NCI-H2227 treated with DMSO at 0.1 percent for 48 hours (cell line): Measurements from ENCODE around the gene SHC4.
A peak's percentile ranks its signal among the peaks of the same experiment; 100 is the strongest.
"Not testable (repeated sequence)": the region's sequence is repeated elsewhere in the genome, so short reads cannot be mapped to it uniquely, and the experiment has no call there.

Source experiments
- DNase-seq: peaks from one replicate; lab custom pipeline; 2025; lab: John Stamatoyannopoulos, UW

SHC4 gene

DNA sequence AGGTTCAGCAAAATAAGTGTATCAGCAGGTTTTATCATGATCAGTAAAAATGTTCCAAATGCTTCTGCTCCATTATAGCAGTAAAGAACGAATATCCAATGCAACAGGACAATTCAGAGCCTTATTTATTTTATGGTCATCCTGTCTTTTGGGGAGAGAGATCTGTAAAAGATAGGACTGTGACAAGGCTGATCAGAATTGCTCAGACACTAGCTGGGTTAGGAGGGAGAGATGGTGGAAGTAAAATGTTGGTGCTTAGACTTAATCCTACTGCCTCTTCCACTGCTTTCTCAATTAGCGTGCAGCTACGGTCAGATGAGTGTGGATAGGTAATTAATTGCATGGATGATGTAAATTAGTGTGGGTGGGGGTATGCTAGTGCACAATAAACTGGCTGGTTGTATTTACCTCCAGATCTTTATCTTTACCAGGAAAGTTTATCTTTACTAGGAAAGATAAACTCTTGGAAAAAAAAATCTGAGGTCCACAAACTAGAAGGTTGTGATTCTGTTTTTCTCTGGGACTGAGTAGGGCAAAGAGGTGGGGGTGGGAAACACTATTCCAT is 83.6 kb downstream of the SHC4 start:
- DNase-seq: no peak

DNA sequence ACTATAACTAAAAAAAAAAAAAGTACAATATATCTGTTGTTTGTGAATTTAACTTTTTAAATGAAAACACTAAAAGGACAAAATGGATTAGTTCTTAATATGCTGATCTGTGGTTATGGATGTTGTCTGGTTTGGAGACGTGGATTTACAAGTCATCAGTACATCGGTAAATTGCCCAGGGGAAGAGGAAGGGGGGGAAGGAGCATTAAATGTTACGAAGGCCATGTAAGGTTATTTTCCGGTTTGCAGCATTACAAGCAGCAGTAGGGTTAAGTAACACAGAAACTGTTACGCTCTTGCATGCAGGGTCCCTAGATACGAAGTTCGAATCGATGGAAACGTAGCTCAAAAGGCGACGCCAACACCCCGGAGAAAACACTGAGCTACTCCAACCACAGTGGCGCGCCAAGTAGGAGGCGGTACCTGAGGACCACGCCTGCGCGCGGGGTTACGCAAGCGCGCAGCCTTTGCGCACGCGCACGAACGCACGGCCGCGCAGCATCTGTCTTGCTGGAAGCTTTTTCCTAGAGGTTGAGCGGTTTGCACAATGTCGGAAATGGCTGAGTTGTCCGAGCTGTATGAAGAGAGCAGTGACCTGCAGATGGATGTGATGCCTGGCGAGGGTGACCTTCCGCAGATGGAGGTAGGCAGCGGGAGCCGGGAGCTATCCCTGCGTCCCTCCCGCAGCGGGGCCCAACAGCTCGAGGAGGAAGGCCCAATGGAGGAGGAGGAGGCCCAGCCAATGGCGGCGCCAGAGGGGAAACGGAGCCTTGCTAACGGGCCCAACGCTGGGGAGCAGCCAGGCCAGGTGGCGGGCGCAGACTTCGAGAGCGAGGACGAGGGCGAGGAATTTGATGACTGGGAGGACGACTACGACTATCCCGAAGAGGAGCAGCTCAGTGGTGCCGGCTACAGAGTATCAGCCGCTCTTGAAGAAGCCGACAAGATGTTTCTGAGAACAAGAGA is 85.8 kb downstream of the SHC4 start, which contains the start of gene EID1:
EID1 (plus strand) TSS at position 505 of the 966 bp plus-strand sequence; CDS start at position 548, 43 bp downstream.
- peak; percentile 90 for DNase-seq

DNA sequence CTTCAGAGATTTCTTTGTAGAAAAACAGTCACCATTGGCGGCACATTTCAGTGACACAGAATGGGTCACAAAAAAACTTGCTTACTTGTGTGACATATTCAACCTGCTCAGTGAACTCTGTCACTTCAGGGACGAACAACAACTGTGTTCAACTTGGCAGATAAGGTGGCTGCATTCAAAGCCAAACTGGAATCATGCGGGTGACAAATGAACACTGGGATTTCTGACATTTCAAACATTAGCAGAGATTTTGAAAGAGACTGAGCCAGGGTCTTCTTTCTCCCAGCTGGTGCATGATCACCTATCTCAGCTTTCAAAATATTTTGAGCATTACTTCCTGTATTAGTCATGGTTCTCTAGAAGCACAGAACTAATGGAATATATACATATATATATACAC is 87.7 kb downstream of the SHC4 start:
- no peak for DNase-seq

DNA sequence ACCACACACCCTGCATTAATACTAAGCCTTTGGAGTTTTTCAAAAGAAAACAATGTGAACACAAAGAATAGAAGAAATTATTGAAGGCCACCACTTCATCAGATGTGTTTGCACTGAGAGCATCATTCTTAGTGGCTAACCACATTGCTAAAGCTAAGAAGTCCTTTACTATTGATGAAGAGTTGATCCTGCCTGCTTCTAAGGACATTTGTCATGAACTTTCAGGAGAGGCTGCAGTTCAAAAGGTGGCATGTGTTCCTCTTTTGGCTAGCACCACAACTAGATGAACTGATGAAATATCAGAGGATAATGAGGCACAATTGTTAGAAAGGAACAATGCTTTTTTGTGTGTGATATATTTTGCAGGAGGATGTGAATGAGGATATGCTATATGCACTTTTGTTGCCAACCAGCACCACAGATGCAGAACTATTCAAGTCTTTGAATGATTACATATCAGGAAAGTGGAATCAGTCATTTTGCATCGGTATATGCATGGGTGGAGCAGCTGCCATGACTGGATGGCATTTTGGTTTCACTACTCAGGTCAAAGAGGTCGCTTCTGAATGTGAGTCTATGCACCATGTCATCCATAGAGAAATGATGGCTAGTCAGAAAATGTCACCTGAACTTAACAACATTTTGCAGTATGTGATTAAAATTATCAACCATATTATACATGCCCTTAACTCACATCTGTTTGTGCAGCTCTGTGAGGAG is 88.3 kb downstream of the SHC4 start:
- DNase-seq: no peak

DNA sequence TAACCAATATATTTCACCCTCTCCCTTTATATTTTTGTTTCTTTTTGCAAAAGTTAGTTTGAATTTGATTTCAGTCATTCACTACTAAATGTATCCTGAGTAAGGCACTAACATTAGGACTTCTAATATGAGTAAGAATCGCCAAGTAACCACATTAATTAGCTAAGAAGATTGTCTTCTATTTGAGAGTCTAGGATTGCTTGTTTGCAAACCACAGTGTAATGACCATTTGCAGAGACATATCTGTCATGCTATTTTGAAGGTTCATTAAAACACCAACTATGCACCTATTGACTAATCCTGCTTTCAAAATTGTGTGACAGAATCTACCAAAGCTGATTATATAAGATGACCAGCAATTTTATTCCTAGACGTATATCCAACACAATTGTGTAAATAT is 91.1 kb downstream of the SHC4 start:
- DNase-seq: no peak

DNA sequence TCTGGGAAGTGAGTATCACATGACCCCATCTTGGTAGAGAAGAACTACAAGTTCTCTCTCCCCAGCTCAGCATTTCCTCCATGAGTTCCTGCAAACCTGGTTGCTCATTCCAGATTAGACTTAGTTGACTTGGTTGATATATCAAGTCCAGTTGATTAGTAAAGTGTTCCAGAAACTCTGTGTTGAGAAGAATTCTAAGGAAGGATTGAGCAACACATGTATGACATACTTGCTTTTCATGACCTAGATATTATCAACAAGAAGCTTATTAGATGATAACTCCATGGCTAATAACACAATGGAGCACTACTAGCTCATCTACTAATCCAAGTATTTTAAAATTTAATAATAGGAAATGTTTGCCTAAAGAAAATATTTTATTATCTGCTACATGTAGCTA is 92.2 kb downstream of the SHC4 start:
- DNase-seq: no peak

DNA sequence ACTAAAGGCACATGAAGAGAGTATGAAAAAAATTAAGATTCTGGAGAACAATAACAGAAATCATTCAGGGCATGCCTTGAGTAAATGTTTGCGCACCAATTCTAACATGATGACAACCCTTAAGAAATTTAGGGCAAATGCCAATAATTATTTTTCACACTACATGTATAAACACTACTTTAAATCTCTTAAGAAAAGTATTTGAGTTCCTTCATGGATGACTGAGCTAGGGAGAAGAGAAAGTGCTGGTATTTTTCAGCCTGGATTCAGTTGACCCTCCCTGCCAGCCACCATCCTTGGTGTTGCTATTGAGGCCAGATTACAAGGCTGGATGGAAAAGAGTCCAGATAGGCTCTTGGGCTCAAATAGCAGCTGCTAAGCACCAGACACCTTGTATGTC is 93.8 kb downstream of the SHC4 start:
- no peak for DNase-seq

DNA sequence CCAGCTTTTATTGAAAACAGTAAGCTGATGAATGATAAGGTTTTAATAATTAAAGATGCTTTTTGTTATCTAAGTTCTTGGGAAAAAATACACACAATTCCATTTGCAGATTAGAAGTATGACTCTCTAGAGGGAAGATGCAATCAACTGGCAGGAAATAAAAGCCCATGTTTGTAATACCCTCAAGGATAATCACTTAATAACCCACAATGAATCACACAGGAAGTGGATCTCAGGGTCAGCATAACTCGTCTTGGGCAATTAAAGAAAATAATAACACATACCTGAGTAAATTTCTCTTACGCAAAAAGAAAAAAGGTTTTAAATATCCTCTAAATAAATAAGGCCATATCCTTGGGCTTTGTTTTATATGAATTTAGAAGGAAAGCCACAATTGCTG is 95.2 kb downstream of the SHC4 start:
- peak; percentile 0 for DNase-seq

DNA sequence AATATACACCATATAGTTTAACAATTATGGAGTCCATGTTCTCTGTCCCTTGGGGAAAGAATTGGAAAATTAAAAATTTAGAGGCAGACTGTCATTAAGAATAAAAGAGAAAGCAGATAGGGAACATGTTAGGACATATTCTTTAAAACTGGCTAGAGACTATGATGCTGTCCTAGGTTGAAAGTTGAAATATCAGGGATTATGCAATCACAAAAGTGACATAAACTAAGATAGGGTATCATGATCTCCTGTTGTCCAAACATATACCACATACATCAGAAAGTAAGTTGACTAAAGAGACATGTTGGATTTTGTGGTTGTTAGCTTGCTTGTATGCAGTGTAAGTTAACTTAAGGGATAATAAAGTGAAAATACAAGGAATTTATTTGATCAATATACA is 95.7 kb downstream of the SHC4 start:
- DNase-seq: no peak

DNA sequence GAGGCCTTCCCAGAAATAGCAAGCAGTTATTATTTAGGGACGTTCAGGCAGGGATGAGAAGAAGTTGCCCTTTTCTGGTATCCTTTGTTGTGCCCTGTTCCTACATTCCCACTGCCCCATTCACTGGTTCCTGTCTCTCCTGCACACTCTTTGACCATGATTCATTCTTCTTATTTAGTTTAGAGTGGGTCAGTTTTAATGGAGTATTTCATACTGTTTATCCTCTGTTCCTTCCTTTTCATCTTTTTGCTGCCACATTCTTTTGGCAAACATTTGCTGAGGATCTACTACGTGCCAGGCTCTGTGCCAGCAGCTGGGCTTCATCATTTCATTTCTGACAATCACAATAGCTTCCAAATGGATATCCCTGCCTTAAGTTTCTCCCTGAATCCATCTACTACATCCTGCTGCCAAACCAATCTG is 97.6 kb downstream of the SHC4 start:
- DNase-seq: no peak

DNA sequence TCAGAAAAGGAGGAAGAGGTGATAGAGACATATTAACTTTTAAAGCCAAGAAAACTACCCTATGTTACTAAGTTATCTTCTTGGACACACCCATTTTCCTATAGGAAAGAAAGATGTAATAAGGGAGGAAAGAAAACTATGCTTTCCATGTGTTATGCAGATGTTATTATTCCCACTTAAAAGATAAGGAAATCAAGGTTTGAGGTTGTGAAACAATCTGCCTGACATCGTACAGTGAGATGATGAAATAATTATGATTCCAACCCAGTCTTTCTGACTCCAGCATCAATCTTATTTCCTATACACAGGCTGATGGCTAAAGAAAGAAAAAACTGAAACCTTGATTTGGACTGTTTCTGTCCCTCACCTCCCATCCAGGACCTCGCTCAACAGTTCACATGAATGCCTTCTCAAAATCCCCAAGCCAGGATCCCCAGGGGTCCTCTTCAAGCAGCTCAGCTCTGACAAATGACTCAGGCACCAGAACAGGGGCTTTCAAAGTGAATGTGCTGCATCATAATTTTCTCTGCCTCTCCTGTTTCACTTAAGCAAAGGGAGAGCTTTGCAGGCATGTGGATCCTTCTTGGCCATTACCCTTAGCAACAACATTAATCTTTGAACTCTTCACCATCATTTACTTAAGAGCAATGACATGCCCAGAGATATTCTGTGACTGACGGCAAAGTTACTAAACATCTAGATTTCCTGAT is 98.2 kb downstream of the SHC4 start:
- DNase-seq: peak; percentile 75

DNA sequence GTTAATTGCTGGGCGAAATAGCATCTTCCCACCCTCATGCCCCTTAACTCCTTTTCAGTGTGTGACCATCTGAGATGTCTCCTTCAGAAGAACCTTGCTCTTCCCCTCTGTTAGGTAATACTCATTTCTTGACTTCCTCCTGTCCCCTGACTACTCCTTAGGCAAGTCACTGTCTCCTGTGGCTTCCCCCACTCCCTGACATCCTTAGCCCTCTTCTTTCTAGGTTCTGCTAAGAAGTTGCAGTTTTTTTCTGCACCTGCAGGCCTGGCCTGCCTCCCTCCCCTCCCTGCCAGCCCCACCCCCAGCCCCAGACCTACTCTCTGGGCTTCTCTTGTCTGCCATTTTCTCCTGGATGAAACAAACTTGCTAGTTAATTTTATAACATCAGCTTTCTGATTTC is 101.0 kb downstream of the SHC4 start:
- DNase-seq: no peak

DNA sequence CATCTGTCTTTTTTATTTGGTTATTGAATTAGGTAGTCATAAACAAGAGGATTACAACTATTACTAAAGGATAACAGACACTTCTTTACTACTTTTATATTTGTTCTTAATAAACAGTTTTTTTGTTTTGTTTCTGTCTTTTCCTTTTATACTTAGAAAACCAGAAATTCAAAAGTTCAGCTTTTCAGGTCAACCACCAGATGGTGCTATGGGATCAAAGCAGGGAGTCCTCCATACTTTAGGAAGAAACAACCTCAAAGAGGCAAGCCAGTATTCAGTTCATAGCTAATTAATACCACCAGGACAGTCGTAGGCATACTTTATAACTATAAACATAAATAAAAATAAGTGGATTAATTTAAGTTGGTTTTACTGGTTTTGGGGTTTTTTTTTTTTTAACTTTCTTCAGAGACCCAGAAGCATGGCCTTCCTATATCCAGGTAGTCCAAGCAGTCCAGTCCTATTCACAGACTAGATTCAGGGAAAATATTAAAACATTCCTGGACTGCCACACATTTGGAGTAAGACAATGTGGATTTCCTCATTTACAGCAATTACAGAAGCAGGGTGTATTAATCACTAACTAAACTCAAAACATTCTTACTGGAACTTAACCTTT is 101.8 kb downstream of the SHC4 start:
- DNase-seq: peak; percentile 34

DNA sequence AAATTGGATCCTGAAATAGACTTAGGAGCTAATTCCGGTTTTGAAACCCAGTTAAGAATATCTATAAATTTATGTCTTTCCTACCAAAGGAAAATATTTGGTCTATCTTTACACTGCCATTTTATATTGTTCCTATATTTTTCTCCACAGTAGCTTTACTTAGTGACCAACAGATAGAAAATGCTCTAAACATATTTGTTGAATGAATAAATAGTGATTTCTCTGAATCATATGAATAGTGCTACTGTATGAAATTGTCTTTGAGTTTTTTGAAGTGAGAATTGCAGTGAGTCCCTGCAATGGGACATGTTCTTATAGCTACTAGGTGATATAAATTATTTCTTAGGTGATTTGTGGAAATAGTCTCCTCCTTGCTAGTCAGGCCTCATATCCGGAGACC is 104.3 kb downstream of the SHC4 start:
- DNase-seq: no peak

DNA sequence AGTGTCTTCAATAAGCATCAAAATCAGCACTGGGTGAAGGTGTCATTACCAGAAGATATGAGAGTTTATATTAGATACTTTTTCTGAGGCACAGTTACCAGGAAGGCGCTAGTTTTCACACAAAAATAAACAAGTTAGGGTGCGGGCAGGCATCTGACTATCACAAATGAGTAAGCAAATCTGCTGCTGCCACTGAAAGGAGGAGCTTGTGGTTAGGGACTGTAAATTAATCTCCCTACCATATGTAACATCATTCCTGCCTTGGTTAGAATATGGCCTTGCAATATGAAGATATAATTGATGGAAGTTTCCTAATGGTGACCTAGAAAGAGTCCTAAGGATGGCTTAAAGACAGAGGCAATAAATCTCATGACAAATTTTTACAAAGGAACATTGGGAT is 105.3 kb downstream of the SHC4 start:
- no peak for DNase-seq

DNA sequence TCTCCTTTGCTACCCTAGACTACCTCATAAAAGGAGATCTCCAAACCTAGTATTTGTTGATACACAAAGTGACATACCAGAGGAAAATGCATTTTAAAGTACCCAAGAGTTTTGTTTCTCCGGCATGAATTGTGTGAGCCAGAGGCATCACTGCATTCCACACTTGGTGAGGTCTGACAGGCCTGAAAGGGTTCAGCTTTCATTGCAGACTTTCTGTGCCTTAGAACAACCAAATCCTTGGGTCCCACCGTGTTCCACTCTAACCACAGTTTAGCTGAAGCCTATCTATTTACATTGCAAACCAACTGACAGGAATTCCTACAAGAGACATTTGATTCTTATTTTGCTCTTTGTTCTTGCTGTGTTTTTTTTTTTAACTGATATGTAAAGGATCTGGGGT is 106.8 kb downstream of the SHC4 start:
- no peak for DNase-seq

DNA sequence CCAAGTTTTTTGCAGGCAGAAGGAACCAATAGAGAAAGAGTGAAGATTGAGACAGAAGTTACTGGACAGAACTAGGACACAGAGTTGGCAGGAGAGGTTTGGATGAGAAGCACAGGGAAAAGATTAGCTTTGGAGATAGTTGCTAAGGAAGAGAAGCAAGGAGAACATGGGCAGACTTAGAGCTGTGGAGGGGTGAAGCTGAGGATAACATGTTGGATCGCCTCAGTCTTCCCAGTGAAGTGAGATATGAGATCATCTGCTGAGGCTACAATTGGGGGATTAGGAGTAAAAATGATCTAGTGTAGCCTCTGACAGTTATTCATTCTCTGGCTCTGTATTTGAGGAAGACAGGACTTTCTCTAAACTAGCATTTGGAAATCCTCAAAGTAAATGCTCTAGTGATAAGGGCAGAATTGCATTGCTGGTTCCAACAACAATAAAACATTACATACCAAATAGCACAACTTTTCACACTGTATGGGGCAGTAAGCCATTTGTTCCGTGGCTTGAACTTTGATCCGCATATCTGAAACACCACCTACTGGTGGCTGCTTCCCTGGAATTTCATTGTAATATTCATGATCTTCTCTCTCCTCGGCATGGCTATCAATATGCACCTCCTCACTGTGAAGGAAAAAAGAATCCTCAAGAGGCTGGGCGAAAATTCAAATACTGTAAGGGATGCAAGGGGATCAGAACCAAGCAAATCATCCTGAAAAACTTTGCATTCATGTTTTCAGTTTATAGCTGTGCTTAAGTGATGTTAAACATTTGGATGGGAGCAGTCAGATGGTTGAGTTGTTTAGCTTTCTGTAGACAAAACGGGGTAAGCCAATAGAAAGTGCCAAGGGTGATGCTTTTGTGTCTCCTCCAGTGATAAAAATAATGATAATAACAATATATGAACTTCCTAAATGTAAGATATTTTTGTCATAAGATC is 107.9 kb downstream of the SHC4 start:
- no peak for DNase-seq

DNA sequence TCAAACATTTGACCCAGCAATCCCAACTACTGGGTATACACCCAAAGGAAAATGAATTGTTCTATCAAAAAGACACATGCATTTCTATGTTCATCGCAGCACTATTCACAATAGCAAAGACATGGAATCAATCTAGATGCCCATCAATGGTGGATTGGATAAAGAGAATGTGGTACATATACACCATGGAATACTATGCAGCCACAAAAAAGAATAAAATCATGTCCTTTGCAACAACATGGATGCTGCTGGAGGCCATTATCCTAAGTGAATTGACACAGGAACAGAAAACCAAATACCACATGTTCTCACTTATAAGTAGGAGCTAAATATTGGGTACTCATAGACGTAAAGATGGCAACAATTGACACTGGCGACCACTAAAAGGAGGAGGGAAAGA is 109.3 kb downstream of the SHC4 start:
- DNase-seq: not testable (repeated sequence)

DNA sequence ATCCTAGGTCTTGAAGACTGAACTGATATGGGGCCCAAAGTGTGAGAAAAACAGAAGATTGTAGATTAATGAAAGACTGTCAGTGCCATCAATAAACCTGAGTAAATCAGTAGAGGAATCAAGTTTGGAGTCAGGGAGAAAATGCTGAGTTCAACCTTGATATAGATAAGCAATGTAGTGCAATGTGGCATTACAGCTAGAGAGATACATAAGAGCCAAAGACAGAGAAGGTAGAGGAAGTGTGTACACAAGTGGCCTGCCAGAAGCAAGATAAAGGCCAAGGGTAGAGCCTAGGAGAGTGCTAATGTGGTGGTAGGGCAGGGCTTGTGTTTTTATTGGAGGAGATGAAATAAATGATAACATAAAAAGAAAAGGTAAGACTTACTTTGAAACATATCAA is 111.8 kb downstream of the SHC4 start:
- no peak for DNase-seq

DNA sequence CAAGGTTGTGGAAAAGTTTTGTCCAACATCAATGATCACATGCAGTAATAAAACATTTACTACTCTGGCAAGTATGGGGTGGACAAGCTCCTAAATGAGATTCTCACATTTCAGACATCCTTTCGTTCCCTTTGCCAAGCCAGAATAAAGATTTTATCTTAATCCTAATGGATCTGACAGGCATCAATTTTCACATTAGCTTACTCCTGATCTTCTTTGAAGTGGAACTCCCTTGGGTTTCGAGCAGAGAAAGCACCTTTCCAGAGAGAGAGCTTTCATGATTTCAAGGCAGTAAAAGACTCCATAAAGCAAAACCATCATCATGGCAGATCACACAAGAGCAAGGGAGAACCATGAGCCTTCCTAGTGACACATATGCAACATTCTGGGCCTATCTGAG is 113.1 kb downstream of the SHC4 start:
- DNase-seq: no peak

DNA sequence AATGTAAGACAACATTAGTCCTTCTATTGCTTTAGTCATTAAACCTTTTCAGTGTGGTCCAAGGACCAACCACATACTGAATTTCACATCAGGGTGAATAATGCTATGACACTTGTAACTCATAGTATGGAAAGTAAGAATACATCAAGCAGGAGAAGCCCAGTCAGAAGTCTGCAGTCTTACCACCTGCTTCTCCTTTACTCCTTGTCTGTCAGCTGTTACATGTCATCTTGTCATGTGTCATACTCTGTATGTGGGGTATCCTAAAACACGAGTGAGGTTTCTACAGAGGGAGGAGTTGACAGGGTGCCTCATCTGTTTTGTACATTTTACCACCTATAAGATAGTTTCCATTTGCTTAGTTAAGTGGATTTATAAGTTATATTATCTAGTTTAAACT is 118.6 kb downstream of the SHC4 start:
- no peak for DNase-seq
